Activated CD4-positive, alpha-beta T cell treated with anti-CD3 and anti-CD28 coated beads for 48 hours (primary cell): ENCODE measurements around the gene BMP10.

Source experiments
- DNase-seq: peaks from one replicate; pipeline ENCODE4 v3.0.0-alpha.2; 2020

BMP10 gene

GRCh38 chr2:68889021-68889420 lies 17.8 kb upstream of the BMP10 start:
- DNase-seq = no peak

DNA sequence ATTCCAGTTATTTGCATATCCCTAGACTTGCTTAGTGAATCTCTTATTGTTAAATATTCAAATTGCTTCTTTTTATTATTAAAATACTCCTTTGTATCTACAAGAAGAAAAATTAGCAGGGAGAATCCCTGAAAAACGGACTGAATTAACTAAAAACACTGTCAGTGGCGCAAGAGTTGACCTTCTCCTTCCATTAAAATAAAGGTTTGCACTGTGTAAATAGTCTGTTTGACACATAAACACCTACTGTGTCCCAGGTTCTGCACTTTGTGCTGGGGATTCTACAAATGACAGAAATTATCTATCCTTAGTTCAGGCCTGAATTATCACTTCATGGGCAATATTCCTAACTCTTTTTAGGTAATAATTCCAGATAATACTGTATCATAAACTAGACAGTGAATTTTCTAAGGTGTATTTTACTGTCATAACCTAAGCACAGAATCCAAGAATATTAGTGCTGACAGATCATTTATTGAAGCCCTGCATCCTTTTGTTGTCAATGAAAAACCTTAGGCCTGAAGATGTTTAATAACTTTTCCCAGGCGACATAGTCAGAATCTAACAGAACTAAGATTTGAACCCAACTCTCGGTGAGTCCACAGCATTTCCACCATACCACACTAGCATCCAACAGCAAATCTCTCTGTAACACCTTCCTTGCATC lies 17.0 kb upstream of the BMP10 start:
- DNase-seq = no peak

DNA sequence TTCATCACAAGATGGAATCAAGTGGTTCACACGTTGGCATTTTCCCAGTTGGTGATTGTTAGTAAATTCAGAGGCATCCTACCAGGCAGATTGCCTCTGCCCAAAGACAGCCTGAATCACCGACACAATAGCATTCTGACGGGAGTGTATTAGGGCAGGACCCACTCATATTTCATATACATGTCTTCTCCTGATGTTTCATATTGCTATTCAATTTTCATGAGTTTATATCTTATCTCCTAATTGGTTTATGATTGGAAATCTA lies 14.5 kb upstream of the BMP10 start:
- no peak for DNase-seq

- no peak for DNase-seq
Observed at GRCh38 chr2:68885074-68885810, 14.0 kb upstream of the BMP10 start.

DNA sequence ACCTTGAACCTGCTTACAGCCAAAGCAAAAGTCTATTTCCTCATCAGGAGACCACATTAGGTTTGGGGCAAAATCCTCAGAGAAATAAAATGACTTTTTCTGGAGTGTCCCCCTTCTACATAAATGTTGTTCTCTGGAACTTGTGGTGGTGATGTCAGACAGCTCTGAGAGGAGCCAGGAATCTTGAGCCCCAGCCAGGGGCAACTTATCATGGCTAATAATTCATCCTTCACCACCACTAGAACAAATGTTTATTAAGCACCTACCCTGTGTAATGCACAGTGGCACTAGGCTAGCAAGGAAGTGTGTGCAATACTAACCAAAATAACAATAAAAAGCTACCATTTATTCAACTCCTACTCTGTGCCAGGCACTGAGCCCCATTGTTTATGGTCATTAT lies 9.0 kb upstream of the BMP10 start:
- no peak for DNase-seq

GRCh38 chr2:68879296-68879695 lies 8.1 kb upstream of the BMP10 start:
- no peak for DNase-seq

DNA sequence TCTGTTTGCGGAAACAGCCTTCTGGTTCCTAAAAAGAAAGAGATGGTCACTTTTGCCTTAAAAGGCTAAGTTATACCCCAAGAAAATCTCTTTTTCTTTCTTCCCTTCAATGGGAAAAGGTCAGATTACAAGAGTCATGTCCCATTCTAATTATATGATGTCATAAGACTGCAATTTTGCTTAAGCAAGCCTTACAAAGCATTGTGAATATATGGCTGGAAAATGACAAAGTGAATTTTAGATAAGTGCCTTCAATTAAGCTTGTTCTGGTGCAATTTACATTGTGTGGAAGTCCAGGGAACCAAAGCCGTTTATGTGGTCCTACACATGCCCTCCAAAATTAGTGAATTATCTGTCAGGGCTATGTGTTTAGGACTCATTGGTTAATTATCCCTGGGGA lies 7.6 kb upstream of the BMP10 start:
- no peak for DNase-seq

DNA sequence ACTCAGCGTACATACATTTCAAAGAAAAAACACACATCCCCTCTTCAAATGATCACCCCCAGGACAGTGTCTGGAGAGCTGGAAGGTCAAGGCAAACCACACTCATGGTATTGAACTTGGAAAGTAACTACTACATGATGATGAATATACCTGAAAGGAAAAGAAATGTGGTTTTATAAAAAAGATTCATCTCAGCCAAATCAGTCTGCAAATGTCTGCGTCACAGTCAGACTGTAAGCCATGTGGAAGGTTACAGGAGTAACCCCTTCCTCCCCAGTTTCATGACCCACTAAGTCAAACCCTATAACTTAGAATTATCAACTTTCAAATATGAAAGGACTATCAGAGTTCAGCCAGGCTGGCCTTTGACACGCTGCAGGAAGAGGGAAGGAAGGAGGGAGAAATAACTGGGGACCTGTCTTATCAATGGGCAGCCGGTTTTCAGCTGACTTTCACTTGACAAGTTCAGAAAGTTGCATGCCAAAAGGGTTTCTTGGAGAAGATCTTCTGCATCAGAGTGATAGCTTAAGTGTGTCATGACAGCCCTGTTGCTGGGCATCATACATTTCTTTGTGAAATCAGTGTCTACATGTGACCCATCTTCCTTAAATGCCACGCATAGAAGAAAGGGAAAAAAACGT lies 7.0 kb upstream of the BMP10 start:
- DNase-seq = no peak

DNA sequence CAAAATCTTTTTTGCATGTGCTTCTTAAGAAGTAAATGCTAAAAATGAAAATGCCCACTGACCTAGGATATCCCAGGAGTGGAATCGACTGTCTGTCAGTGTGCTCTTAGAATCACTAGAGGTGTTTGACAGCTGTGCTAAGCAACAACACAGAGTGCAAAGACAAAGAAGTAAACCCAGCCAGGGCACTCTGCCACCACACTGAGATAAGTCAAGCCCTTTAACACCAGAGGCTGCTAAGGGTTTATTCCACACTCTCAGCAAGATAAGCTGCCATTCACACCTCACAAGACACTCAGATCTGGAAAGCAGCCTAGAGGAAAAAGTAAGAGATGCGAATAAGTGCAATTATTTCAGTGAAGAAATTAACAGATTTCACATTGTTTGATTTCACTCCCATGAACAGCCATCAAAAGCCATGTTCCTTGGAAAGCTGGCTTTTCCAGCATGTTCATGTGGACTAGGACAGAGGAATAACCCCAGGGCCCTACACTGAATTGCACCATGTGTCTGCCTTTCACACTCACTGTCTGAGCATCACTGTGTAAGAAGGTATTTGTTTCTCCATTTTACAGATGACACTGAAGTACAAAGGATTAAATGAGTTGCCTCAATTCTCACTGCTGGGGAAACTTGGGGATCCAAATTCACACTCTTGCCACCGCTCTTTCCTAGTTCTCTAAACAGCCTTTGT lies 6.0 kb upstream of the BMP10 start:
- DNase-seq = no peak

- DNase-seq = no peak
Observed at GRCh38 chr2:68870215-68870614, 982 bp downstream of the BMP10 start.

GRCh38 chr2:68865108-68865507 lies 6.1 kb downstream of the BMP10 start:
- DNase-seq = no peak

DNA sequence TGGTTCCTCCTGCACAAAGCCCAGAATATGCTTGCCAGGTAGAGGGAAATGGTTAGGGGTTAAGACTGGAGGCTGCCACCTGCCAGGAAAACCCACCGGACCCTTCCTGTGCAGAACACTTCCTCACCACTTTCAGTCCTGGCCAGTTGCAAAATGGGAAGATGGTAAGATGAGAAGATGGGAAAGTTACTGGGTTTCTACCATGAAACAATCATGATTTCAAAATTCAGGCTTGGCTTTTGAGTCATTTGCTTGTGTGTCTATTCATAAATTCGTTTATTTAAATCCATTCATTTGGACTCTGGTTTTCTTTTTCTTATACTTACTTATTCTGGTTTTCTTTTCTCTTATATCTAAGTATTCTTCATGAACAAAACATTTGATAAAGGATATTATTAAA lies 7.2 kb downstream of the BMP10 start:
- DNase-seq = no peak

- no peak for DNase-seq
Observed at GRCh38 chr2:68862889-68863288, 8.3 kb downstream of the BMP10 start.

DNA sequence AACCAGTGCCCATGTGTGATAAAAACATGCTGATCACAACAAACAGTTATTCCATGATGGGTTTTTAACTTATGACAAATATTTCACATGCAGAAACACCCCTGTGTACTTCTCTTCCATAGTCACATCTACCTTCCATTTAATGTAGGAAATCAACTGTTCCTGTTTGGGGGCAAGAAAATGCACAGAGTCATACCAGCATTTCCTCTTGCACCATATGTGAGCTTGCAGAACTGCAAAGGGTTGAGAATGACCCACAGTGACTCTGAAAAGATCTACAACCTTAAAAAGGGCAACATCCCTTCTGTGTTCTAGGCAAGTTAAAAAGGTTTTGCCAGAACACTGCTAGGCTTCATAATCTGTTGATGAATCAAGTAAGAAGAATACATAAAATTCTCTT lies 9.9 kb downstream of the BMP10 start:
- no peak for DNase-seq

GRCh38 chr2:68860111-68860510 lies 11.1 kb downstream of the BMP10 start:
- DNase-seq = no peak

GRCh38 chr2:68857855-68858456 lies 13.2 kb downstream of the BMP10 start:
- DNase-seq = no peak

DNA sequence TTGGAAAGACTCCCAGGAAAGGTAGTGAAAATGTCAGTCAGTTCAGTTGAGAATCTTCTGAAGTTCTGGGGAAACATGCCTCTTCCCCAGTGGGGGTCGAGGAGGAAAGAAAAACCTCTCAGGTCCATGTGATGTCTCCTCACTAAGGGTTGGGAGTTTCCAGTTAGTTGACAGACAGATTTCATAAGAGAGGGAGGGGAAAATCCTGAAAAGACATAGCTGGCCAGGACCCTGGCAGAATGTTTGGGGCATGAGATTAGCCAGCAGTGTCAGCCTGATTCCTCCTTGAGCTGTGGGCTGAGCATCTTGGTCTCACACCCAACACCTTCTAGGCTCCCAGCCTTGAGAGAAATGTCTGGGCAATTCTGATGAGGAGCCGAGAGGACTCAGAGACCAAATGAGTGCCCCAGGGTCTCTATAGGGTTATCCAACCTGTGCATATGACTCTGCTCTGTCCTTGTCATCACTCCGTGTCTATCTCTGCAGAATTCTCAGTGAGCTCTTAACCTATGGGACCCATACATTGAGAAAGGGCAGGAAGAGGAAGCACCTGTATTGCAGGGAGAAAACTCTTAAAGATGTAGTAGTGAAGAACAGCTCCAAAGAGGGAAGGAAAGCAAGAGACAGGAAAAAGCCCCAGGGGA lies 13.9 kb downstream of the BMP10 start:
- no peak for DNase-seq

DNA sequence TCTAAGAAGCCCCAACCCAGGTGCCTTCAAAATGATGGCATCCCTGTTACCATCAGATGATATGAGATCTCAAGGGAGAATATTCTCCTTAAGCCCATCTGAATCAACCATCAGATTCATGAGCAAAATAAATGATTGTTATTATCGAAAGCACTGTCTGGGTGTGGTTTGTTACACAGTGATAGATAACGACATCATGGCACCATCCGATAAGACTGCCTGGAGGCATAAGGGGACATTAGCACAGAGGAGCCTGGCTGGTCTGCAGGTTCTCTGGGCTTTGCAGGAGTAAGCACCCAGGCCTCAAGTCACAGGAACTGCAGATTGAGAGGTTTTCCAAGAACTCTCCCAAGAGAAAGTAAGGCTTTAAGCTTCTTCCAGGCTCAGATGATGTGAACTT lies 15.6 kb downstream of the BMP10 start:
- no peak for DNase-seq

DNA sequence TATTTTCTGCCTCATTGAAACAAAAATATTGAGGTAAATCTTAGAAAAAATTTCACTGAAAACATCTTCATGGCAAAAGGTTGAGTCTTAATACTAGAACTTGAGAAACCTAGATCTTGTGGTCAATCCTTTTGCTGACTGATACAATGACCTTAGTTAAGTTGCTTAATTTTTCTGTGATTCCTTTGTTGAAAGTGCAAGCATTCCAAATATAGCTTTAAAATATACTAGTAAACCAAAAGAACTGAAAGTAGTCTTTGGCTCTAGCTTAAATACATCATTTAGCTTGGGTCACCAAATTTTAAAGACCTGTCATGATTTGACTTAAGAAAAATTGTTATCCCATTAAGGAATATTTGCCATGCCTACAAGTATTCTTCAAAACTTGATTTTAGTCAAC lies 16.7 kb downstream of the BMP10 start:
- no peak for DNase-seq

DNA sequence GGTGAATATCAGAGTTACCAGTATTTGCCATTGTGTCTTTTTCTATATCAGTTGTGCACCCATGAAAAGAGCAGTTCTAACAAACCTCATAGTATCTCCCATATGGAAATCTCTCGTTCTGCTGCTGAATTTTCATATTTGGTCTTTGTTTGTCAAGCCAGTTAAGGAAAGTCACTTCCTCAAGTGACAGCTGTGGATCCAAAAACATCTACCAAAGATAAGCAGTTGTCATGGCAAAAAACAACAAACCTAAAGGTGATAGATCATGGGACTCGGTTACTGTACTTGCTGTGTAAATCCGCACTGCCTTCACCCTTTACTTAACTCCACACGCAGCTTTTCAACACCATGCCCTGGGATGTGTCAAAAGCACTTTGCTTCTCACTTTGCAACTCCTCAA lies 17.3 kb downstream of the BMP10 start:
- DNase-seq = no peak

DNA sequence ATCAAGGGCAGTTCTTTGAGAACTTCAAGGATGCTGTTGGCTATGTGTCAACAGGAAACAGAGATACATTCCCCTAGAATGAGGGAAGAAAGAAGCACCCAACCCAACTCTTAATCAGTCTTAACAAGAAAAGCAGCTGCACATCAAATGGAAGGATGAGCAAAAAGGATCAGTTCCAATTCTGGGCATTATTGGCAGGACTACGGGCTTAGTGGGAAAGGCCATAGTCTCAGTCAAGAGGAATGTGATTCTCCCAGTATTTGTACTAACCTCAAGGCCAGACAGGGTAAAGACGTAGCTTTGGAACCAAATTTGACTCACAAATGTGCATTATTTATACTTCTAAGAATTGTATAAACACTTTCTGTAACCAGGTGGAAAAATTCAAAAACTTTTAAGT lies 18.2 kb downstream of the BMP10 start:
- no peak for DNase-seq

GRCh38 chr2:68850524-68850923 lies 20.7 kb downstream of the BMP10 start:
- DNase-seq = no peak

DNA sequence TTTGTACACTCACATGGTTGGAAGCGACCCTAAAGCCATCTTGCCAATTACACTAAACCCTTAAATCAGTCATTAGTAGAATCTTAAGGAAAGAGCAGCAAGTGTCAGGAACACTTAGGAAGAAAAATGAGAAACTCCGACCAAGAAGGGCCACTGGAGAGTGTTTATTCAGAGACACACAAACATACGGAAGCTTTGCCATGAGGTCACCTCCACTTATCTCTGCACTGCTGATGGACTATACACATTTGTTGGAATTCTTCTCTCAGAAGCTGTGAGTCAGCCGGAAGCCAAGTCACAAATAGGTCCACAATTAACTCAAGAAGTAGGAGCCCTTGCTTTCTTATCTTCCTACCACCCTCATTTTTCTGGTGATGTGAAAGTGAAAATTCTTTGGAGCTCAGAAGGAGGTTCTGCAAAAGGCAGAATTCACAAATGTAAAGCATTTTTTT lies 21.6 kb downstream of the BMP10 start:
- no peak for DNase-seq
